EH (cell line): Measurements from ENCODE around the gene OXGR1.
"Not testable (repeated sequence)": the region's sequence is repeated elsewhere in the genome, so short reads cannot be mapped to it uniquely, and the experiment has no call there.

Experiments used
- DNase-seq: peaks from one replicate; pipeline ENCODE4 v3.0.0-alpha.2; 2015; ENCODE audit warnings: low read depth

The OXGR1 gene

GRCh38 chr13:96994017-96994857, at the start of gene OXGR1:
OXGR1 (minus strand) TSS chr13:96994476; CDS start chr13:96987759, 6,717 bp downstream.
- DNase-seq: no peak

DNA sequence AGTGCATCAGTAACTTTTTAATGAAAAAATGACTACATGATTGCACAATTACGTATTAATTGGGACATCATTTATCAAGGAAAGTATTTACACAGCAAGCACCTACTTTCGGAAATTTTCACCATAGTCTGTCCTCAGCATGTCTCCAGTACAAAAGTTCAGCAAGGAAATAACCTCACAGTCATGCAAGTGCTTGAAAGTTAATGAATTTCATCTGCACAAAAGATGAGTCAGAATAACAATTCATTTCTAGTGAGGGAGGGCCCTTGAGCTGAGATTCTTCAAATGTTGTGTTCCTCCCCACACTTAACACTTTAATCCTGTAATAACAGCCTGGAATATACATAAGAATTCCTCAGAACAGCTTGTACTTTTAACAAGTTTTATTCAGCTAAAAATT, 49.0 kb upstream of the OXGR1 start:
- peak; percentile 35 for DNase-seq

DNA sequence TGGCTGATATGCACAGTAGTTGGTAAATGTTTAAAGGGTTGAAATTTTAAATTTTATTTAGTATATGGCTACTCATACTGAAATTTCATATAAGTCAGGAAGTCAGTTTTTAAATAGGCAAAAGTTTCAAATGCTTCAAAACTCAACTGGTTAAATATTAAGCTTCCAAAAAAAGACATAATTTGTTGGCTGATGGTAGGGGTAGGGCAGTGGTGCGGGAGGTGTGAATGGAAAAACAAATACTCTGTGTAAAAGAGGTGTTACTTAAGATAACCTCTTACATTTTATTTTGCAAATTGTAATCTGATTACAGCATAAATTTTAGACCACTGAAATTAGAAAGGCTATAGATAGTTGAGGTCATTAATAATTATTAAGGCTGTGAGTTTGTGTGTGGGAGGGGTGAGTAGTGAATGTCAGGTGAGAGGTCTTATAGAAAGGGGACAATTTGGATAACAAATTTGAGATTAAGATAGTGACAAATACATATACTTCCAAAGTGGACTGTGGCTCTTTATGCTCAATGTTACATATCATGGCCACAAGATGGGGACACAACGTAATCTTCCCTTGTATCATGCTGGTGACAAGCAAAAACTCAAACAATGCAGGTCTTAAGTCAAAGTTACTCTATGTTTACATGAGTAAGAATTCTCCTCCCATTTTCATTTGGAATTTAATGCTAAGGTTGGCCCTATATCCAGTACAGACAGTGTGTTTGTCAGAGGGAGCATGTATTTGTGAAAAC, 36.6 kb upstream of the OXGR1 start:
- peak; percentile 51 for DNase-seq

GRCh38 chr13:97028441-97029299, 34.4 kb upstream of the OXGR1 start:
- peak; percentile 53 for DNase-seq

GRCh38 chr13:97027162-97027554, 32.9 kb upstream of the OXGR1 start:
- DNase-seq: no peak

GRCh38 chr13:97026531-97027161, 32.4 kb upstream of the OXGR1 start:
- no peak for DNase-seq

DNA sequence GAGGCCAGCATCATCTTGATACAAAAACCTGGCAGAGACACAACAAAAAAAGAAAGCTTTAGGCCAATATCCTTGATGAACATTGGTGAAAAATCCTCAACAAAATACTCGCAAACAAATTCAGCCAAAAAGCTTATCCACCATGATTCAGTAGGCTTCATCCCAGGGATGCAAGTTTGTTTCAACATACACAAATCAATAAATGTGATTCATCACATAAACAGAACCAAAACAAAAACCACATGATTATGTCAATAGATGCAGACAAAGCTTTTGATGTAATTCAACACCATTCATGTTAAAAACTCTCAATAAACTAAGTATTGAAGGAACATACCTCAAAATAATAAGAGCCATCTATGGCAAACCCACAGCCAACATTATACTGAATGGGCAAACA, 29.5 kb upstream of the OXGR1 start:
- not testable (repeated sequence) for DNase-seq

GRCh38 chr13:97023117-97023516, 28.8 kb upstream of the OXGR1 start:
- no peak for DNase-seq

GRCh38 chr13:97021241-97021640, 27.0 kb upstream of the OXGR1 start:
- DNase-seq: no peak

- DNase-seq: no peak
Measured at GRCh38 chr13:97020689-97021240, 26.5 kb upstream of the OXGR1 start.

GRCh38 chr13:97020194-97020593, 25.9 kb upstream of the OXGR1 start:
- no peak for DNase-seq

DNA sequence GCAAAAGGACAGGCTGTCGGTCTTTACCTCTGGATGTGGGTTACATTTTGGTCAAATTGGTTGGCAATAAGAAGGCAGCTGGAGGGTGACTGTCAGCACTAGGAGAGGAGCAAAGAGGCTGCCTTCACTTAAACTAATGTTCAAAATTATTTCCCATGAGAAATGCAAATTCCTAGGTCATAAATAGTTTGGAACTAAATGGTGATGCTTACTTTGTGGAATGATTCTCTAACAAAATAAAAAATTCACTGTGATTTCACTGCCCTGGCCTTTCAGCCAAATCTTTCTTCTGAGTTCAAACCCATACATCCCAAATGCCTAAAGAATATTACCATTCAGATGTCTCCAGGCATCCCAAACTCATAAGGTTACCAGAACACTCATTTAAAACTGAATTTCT, 25.0 kb upstream of the OXGR1 start:
- DNase-seq: no peak

- DNase-seq: peak; percentile 61
Measured at GRCh38 chr13:97018029-97018819, 23.9 kb upstream of the OXGR1 start.

DNA sequence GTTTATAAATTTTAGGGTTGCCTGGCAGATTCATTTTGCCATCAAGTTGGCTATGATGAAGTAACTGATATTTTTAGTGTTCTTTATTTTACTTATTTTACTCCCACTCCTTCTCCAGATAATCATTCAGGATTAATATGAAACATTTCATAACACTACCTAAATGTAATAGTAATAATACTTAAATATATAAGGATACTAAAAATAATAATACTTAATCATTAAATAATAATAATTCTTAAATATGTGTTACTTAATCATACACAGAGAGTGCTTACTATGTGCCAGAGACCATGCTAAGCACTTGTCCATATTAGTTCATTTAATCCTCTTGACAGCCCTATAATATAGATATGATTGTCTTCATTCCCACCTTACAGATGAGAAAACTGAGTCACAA, 23.0 kb upstream of the OXGR1 start:
- DNase-seq: no peak

DNA sequence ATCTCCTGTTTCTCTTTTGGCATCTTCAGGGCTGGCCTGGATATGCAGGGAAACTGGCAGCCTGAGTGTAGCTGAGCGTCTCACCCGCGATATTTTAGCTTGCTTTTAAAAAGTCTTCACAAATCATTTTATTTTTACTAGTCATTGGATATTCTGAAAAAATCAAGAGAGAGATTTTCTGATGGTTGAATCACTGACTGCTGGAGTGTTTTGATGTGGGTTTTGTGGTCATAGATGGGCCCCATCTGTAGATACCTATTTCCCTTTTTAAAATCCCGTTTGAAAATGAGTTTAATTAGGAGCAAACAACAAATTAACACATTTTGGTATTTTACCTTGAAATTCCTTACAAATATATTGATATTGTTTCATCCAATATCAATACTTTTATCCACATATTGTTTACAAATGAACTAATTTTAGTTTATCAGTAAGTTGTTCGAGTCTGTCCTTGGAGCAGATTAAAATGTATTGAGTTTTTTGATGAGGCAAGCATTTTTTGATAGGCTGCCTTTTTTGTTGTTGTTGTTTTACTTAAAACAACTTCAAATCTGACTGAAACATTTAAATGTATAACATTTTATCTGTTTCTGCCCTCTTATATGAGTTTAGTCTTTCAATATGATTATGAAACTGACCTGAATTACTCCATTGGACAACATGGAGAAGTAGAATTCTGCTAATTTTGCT, 21.5 kb upstream of the OXGR1 start:
- no peak for DNase-seq

GRCh38 chr13:97012251-97013048, 18.2 kb upstream of the OXGR1 start:
- DNase-seq: no peak

DNA sequence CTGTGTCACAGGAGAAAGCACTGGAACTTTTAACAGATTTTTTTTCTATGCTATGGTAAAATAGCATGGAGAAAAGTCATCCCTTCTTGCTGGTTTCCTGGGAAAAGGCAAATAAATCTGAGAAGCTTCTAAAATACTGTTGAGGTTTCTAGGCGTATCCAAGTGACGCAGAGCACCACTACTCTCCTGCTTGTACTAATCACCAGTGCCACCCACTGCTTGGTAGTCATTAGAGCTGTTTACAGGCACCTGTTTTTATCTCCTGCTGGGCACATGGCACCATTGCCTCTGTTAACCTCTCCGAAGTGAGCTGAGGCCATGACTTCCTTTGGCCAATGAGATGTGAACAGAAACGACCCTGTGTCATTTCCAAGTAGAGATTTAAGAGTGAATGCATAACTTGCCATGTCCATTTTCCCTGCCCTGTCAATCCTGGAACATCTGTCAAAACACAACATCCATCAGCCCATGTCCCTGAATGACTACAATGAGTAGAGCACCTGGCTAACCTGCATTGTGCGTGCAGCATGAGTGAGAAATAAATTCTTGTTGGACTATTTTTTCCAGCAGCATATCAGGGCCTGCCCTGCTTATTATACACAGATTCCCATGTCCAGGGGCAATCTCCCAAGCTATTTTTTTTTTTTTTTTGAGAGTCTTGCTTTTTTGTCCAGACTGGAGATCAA, 17.3 kb upstream of the OXGR1 start:
- no peak for DNase-seq

GRCh38 chr13:97008643-97009042, 14.4 kb upstream of the OXGR1 start:
- no peak for DNase-seq
